Activated T-cell treated with anti-CD3 and anti-CD28 coated beads, Interleukin-2, amount 50 U/mL, for 72 hours (primary cell): ENCODE measurements around the gene CALR3. TPM values are rescaled to one million over a fixed set of nuclear protein-coding genes. Genes with fewer than 3 reads are reported as not detected.
"Not testable (repeated sequence)": the region's sequence is repeated elsewhere in the genome, so short reads cannot be mapped to it uniquely, and the experiment has no call there.

Experiments
- ATAC-seq, 2 donors: fragments of 150-1000 bp; cut with Tn5 transposase; replicated peaks in 1 of 2; 2 replicates each; pipeline ENCODE4 v1.10.0; 2021; ENCODE audit warnings: moderate library complexity in 2 of 2, mild to moderate bottlenecking in 1 of 2
- DNase-seq, 2 donors: peaks; one replicate each; pipeline ENCODE4 v3.0.0; 2021 to 2022; ENCODE audit warnings: mixed read lengths in 1 of 2
- H3K27ac Mint-ChIP-seq: one replicate; pipeline ENCODE4 v1.8.0; 2022; ENCODE audit warnings: mild to moderate bottlenecking, moderate library complexity, mixed read lengths
- H3K27me3 Mint-ChIP-seq: one replicate; pipeline ENCODE4 v1.8.0; 2022; ENCODE audit warnings: low read depth, mixed read lengths
- H3K36me3 Mint-ChIP-seq, 2 donors: one replicate each; pipeline ENCODE4 v1.8.0; 2022; ENCODE audit warnings: mixed read lengths in 2 of 2, mild to moderate bottlenecking in 1 of 2; ENCODE audit not compliant: insufficient read depth in 2 of 2
- H3K4me1 Mint-ChIP-seq: one replicate; pipeline ENCODE4 v1.8.0; 2022; ENCODE audit warnings: low read depth, mixed read lengths
- H3K4me3 Mint-ChIP-seq, 2 donors: one replicate each; pipeline ENCODE4 v1.8.0; 2022; ENCODE audit warnings: mild to moderate bottlenecking in 2 of 2, mixed read lengths in 2 of 2, moderate library complexity in 2 of 2
- H3K9me3 Mint-ChIP-seq, 2 donors: one replicate each; pipeline ENCODE4 v1.8.0; 2022; ENCODE audit warnings: mixed read lengths in 2 of 2
- total RNA-seq, 2 donors: library from RNA; stranded (reverse); gene quantifications; one replicate each; pipeline ENCODE4 v1.2.3, GENCODE V29; 2022

CALR3 gene
- total RNA-seq, 2 donors from 2014 or later = not detected

- DNase-seq = no peak
- Mint-ChIP-seq H3K27ac (no peak overlapping the region), H3K36me3 (peaks cover 2 to 3% of the 10 kb centered on the region in 2 donors), H3K27me3 (no peaks in the 10 kb centered on the region), H3K4me1 (peaks cover 43% of the 10 kb centered on the region), H3K4me3 (no peak overlapping the region), H3K9me3 (no peaks in the 10 kb centered on the region)
- no peak for ATAC-seq
Observed at GRCh38 chr19:16455489-16455888, 40.5 kb downstream of the CALR3 start.

DNA sequence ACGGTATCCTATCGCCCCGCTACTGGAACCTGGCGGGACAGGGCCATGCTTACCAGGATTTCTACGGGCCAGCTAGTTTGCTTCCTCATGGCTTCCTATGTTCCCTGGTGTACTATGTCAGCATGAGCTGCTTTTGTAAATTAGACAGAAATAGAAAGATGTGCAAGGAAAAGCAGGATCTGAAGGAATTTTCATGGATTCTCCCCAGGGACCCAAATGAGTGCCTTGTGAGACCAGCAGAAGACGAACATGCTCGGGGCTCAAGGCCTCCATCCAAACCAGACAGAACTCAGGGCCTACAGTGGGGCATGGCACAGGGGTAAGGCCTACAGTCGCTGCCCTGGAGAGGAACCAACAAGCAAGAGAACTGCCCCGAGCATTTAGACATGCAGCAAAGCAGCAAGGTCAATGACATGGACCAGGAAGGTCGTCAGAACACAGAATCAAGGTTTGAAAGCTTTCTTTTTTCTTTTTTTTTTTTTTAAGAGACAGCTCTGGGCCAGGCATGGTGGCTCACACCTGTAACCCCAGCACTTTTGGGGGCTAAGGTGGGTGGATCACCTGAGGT lies 41.5 kb downstream of the CALR3 start:
- Mint-ChIP-seq H3K9me3 (no peaks in the 10 kb centered on the region), H3K27ac (no peak overlapping the region), H3K36me3 (peaks cover 7% of the 10 kb centered on the region in 2 donors), H3K4me1 (peaks cover 42% of the 10 kb centered on the region), H3K27me3 (no peaks in the 10 kb centered on the region), H3K4me3 (no peak overlapping the region)
- ATAC-seq (no peak), DNase-seq (no peak)

- peaks cover 8 to 11% of the 10 kb centered on the region in 2 donors for H3K36me3 Mint-ChIP-seq
- no peak overlapping the region for H3K27ac Mint-ChIP-seq
- DNase-seq = no peak
- no peaks in the 10 kb centered on the region for H3K27me3 Mint-ChIP-seq
- peaks cover 38% of the 10 kb centered on the region for H3K4me1 Mint-ChIP-seq
- H3K9me3 Mint-ChIP-seq = no peaks in the 10 kb centered on the region
- ATAC-seq = no peak
- H3K4me3 Mint-ChIP-seq = no peak overlapping the region
Observed at GRCh38 chr19:16452325-16452724, 43.6 kb downstream of the CALR3 start.

GRCh38 chr19:16449330-16449961 lies 46.5 kb downstream of the CALR3 start:
- Mint-ChIP-seq H3K4me1 (peaks cover 53% of the 10 kb centered on the region), H3K27me3 (no peaks in the 10 kb centered on the region), H3K9me3 (no peaks in the 10 kb centered on the region), H3K4me3 (peak overlapping the region in 1 of 2 donors; percentile 66), H3K36me3 (peaks cover 6 to 10% of the 10 kb centered on the region in 2 donors), H3K27ac (peak overlapping the region; percentile 90)
- DNase-seq = peak; percentile 29 to 56
- peak; percentile 83 to 87 for ATAC-seq

DNA sequence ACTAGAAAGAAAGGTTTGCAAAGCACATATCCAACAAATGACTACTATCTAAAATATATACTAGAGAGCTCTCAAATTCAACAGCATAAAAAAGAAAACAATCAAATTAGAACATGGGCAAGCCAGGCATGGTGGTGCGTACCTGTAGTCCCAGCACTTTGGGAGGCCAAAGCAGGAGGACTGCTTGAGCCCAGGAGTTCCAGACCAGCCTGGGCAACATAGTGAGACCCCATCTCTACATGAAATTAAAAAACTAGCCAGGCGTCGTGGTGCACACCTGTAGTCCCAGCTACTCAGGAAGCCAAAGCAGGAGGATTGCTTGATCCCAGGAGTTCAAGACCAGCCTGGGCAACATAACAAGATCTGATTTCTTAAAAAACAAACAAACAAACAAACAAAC lies 47.1 kb downstream of the CALR3 start:
- H3K36me3 Mint-ChIP-seq, H3K9me3 Mint-ChIP-seq, DNase-seq, H3K27me3 Mint-ChIP-seq, ATAC-seq: not testable (repeated sequence)
- Mint-ChIP-seq H3K4me1 (peaks cover 58% of the 10 kb centered on the region), H3K27ac (peak overlapping the region; percentile 90), H3K4me3 (peak overlapping the region; percentile 3 to 66)

- DNase-seq (peak; percentile 55 to 61), ATAC-seq (peak; percentile 67 to 76)
- Mint-ChIP-seq H3K4me1 (peaks cover 61% of the 10 kb centered on the region), H3K4me3 (peak overlapping the region in 1 of 2 donors; percentile 62), H3K9me3 (no peaks in the 10 kb centered on the region), H3K27ac (peak overlapping the region; percentile 86), H3K36me3 (peaks cover 5 to 9% of the 10 kb centered on the region in 2 donors), H3K27me3 (no peaks in the 10 kb centered on the region)
Observed at GRCh38 chr19:16446724-16447368, 49.1 kb downstream of the CALR3 start.

DNA sequence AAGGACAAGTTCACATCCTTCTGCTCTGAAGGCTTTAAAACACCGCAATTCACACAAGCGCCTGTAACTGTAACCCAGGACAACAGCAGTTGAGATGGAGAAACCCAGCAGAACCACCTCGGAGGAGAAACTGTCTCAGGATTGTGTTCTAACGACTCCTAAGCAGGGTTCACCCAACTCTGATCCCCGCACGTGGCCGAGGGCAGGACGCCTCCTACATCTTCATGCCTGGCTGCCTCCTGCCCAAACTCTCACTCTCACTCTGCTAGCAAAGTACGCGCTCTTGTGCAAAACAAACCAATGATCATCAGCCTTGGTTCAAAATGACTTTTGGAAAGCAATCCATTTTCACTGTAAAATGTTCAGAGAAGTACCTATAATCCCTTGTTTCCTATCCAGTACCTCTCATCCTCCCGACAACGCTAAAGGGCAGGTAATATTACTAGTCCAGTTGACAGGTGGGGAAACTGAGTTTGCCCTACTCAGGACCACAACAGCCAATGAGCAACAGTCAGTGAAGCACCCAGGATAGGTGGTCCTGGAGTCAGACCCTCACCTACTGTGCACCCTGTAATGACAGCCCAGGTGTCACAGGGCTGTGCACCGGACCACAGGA lies 49.8 kb downstream of the CALR3 start:
- ATAC-seq = no peak
- no peak overlapping the region for H3K4me3 Mint-ChIP-seq
- H3K27me3 Mint-ChIP-seq = no peaks in the 10 kb centered on the region
- DNase-seq = no peak
- no peaks in the 10 kb centered on the region for H3K9me3 Mint-ChIP-seq
- H3K27ac Mint-ChIP-seq = peak overlapping the region; percentile 16
- peaks cover 61% of the 10 kb centered on the region for H3K4me1 Mint-ChIP-seq
- H3K36me3 Mint-ChIP-seq = peaks cover 5 to 9% of the 10 kb centered on the region in 2 donors

- peak; percentile 11 to 19 for DNase-seq
- H3K9me3 Mint-ChIP-seq = no peaks in the 10 kb centered on the region
- peaks cover 61% of the 10 kb centered on the region for H3K4me1 Mint-ChIP-seq
- H3K4me3 Mint-ChIP-seq = peak overlapping the region in 1 of 2 donors; percentile 23
- no peaks in the 10 kb centered on the region for H3K27me3 Mint-ChIP-seq
- ATAC-seq = peak; percentile 18 to 28
- H3K36me3 Mint-ChIP-seq = peaks cover 5 to 9% of the 10 kb centered on the region in 2 donors
- peak overlapping the region; percentile 36 for H3K27ac Mint-ChIP-seq
Observed at GRCh38 chr19:16445238-16446107, 50.5 kb downstream of the CALR3 start.

GRCh38 chr19:16444269-16444600 lies 51.7 kb downstream of the CALR3 start:
- ATAC-seq = no peak

GRCh38 chr19:16442386-16443276 lies 53.3 kb downstream of the CALR3 start:
- Mint-ChIP-seq H3K36me3 (peaks cover 0 to 1% of the 10 kb centered on the region in 2 donors), H3K9me3 (no peaks in the 10 kb centered on the region), H3K4me3 (no peak overlapping the region), H3K27me3 (no peaks in the 10 kb centered on the region), H3K4me1 (peaks cover 40% of the 10 kb centered on the region), H3K27ac (no peak overlapping the region)
- DNase-seq = no peak
- ATAC-seq = no peak

More at GRCh38 chr19:16444269-16444600, 51.7 kb downstream of the CALR3 start:
- Mint-ChIP-seq H3K27ac (no peak overlapping the region), H3K4me1 (peaks cover 52% of the 10 kb centered on the region), H3K9me3 (no peaks in the 10 kb centered on the region), H3K4me3 (no peak overlapping the region), H3K27me3 (no peaks in the 10 kb centered on the region), H3K36me3 (peaks cover 0 to 5% of the 10 kb centered on the region in 2 donors)
- DNase-seq = no peak

DNA sequence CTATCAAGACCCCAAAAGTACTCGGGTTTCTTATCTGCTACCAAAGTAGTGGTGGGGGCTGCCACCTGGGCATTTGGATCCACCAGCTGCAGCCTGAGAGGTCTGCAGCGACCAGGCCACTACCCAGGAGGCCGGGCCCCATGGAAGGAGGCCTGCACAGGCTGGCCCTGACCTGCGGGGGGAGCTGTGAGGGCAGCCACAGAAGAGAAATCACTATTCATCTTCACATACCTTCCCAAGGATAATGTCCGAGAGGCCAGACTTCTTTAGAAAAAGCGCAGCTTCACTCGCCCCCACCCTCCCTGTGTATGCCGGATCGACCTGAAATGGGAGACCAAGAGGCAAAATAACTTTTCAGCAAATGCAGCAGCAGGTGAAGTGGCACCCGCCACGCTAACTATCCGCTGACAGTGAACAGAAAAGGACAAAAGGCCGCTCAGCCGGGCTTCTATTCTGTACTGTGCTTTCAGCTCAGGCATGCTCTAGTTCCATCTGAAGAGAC lies 54.3 kb downstream of the CALR3 start:
- Mint-ChIP-seq H3K27ac (no peak overlapping the region), H3K27me3 (no peaks in the 10 kb centered on the region), H3K9me3 (no peaks in the 10 kb centered on the region), H3K36me3 (peaks cover 0 to 8% of the 10 kb centered on the region in 2 donors), H3K4me1 (peaks cover 32% of the 10 kb centered on the region), H3K4me3 (no peak overlapping the region)
- DNase-seq = peak; percentile 22 to 49
- no peak for ATAC-seq
